HepG2 (cell line): ENCODE data around the gene CLIP2. TPM values are rescaled to one million over a fixed set of nuclear protein-coding genes. Genes with fewer than 3 reads are reported as not detected.
A peak's percentile ranks its signal among the peaks of the same experiment; 100 is the strongest.

Experiments used
- CBX5 ChIP-seq: sonication (generic); formaldehyde crosslinking; IDR thresholded peaks from 2 replicates; pipeline ENCODE4 v1.4.0; 2020; ENCODE audit warnings: missing genetic modification reagents, borderline replicate concordance
- HOXA3 ChIP-seq: sonication (generic); formaldehyde crosslinking; IDR thresholded peaks from 2 replicates; pipeline ENCODE4 v1.5.0; 2020; ENCODE audit warnings: missing genetic modification reagents
- MLLT10 ChIP-seq: sonication (generic); formaldehyde crosslinking; IDR thresholded peaks from 2 replicates; pipeline ENCODE4 v1.4.0; 2020; ENCODE audit warnings: missing genetic modification reagents
- NR1H2 ChIP-seq: sonication (generic); formaldehyde crosslinking; IDR thresholded peaks from 2 replicates; pipeline ENCODE4 v1.8.1; 2022; ENCODE audit warnings: low read depth, missing genetic modification reagents, borderline replicate concordance
- SMARCC2 ChIP-seq: fragments of 450-650 bp; IDR thresholded peaks from 2 replicates; pipeline ENCODE4 v1.6.1; 2017; ENCODE audit warnings: antibody characterized with exemption, mild to moderate bottlenecking
- SOX13 ChIP-seq, 3 experiments: fragments of 450-650 bp in 1 of 3; sonication (generic) in 1 of 3; formaldehyde crosslinking in 1 of 3; IDR thresholded peaks in 2 of 3; conservative IDR thresholded peaks in 1 of 3; 2 replicates each; pipeline versions ENCODE4 v1.5.0 to v1.6.1; 2016 to 2020; ENCODE audit warnings: antibody characterized with exemption in 1 of 3, mild to moderate bottlenecking in 1 of 3, missing compliant biosample characterization in 1 of 3, missing genetic modification reagents in 1 of 3, moderate library complexity in 1 of 3
- SRSF9 ChIP-seq: fragments of 200-400 bp; formaldehyde crosslinking; IDR thresholded peaks from 2 replicates; pipeline ENCODE4 v1.6.1; 2018; ENCODE audit warnings: borderline replicate concordance, mild to moderate bottlenecking, low read depth, low read length; ENCODE audit not compliant: insufficient read depth, poor library complexity, severe bottlenecking
- TCF7 ChIP-seq: sonication (generic); IDR thresholded peaks from 2 replicates; pipeline ENCODE4 v1.6.1; 2016; ENCODE audit warnings: antibody characterized with exemption, low read depth
- TOE1 ChIP-seq: sonication (generic); formaldehyde crosslinking; IDR thresholded peaks from 2 replicates; pipeline ENCODE4 v1.4.0; 2020; ENCODE audit warnings: mild to moderate bottlenecking, missing genetic modification reagents
- ZNF530 ChIP-seq: sonication (generic); formaldehyde crosslinking; IDR thresholded peaks from 2 replicates; pipeline ENCODE4 v1.5.0; 2020; ENCODE audit warnings: low read depth, mild to moderate bottlenecking, missing genetic modification reagents
- ZNF547 ChIP-seq: sonication (generic); formaldehyde crosslinking; IDR thresholded peaks from 2 replicates; pipeline ENCODE4 v1.5.1; 2020; ENCODE audit warnings: mild to moderate bottlenecking, missing genetic modification reagents
- ZNF776 ChIP-seq: sonication (generic); formaldehyde crosslinking; IDR thresholded peaks from 2 replicates; pipeline ENCODE4 v1.4.0; 2020; ENCODE audit warnings: mild to moderate bottlenecking, missing genetic modification reagents
- ZNF780A ChIP-seq: sonication (generic); formaldehyde crosslinking; IDR thresholded peaks from 2 replicates; pipeline ENCODE4 v1.8.0; 2022; ENCODE audit warnings: mild to moderate bottlenecking, missing genetic modification reagents, moderate library complexity
- ZNF792 ChIP-seq: IDR thresholded peaks from 2 replicates; pipeline ENCODE4 v1.6.1; 2016
- ZNF816 ChIP-seq: sonication (generic); formaldehyde crosslinking; IDR thresholded peaks from 2 replicates; pipeline ENCODE4 v1.8.0; 2022; ENCODE audit warnings: missing genetic modification reagents, mild to moderate bottlenecking, borderline replicate concordance
- ZNF841 ChIP-seq: sonication (generic); formaldehyde crosslinking; IDR thresholded peaks from 2 replicates; pipeline ENCODE4 v1.8.1; 2023; ENCODE audit warnings: missing genetic modification reagents, borderline replicate concordance
- polyA plus RNA-seq, 8 experiments: library from polyadenylated mRNA; depleted of rRNA in 3 of 8; stranded (reverse) in 7 of 8; unstranded in 1 of 8; fragments of >200 nt; fragmentation: Illumina TruSeq in 4 of 8; extraction: Trizol in 4 of 8; gene quantifications; 2 replicates each; pipeline versions ENCODE4 v1.2.1 to v1.2.3, GENCODE V29; 2011 to 2016; ENCODE audit warnings: low read depth in 4 of 8, missing spikeins in 1 of 8, mixed read lengths in 1 of 8; ENCODE audit not compliant: insufficient read depth in 1 of 8
- total RNA-seq, 5 experiments: library from RNA; depleted of rRNA; stranded (reverse); fragments of >200 nt; fragmentation: Illumina TruSeq; extraction: Trizol; gene quantifications; 2 replicates each; pipeline ENCODE4 v1.2.3, GENCODE V29; 2016; ENCODE audit warnings: low read depth in 1 of 5
- TF ChIP-seq, protein P1 (sequence below): sonication (generic); formaldehyde crosslinking; IDR thresholded peaks from 2 replicates; pipeline ENCODE4 v1.9.0; 2021; ENCODE audit warnings: missing genetic modification reagents, borderline replicate concordance
- TF ChIP-seq, protein P2 (sequence below): sonication (generic); formaldehyde crosslinking; IDR thresholded peaks from 2 replicates; pipeline ENCODE4 v1.5.0; 2020; ENCODE audit warnings: missing genetic modification reagents, mild to moderate bottlenecking, borderline replicate concordance
- TF ChIP-seq, protein P3 (sequence below): sonication (generic); formaldehyde crosslinking; IDR thresholded peaks from 2 replicates; pipeline ENCODE4 v1.8.0; 2022; ENCODE audit warnings: low read depth, missing genetic modification reagents
- TF ChIP-seq, protein P4 (sequence below): sonication (generic); formaldehyde crosslinking; IDR thresholded peaks from 2 replicates; pipeline ENCODE4 v1.5.1; 2020; ENCODE audit warnings: mild to moderate bottlenecking, missing genetic modification reagents, moderate library complexity
- TF ChIP-seq, protein P5 (sequence below): sonication (generic); formaldehyde crosslinking; IDR thresholded peaks from 2 replicates; pipeline ENCODE4 v1.4.0; 2020; ENCODE audit warnings: mild to moderate bottlenecking, missing genetic modification reagents

Gene CLIP2
- total and polyA plus RNA-seq, 2 of the 13 experiments (the other 11 are each of a cell fraction or from before 2014, with no cell fraction given), result 6.5 to 17.4 TPM

DNA sequence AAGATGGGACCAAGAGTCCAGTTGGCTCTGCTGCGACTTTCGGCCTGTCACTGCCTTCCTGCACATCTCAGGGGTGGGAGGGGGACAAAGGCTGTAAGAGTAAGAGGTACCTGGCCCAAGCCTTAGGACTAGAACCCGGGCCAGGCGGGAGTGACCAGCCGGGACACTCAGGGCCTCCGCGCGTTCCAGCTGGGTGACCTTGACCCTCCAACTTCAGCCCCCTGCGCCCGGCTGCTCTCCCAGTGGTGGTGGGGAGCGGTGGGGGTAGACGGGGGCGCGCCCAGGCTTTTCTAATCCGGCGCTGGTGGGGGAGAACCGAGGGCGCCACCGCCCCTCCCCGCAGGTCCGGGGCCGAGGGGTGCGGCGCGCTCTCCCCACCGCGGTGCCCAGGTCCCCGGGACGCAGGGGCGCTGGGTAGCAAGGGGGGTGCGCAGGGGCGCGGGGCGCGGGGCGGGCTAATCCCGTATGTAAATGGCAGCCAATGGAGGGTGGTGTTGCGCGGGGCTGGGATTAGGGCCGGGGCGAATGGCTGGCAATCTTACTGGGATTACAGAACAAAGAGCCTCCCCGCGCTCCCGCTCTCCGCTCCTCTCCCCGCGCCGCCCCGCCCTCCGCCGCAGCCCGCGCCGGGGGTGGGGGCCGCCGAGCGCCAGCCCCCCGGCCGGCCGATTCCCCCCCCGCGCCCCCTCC, 164.3 kb downstream of the CLIP2 start, which contains the start of gene GTF2IRD1 (continued):
- TF ChIP-seq SOX13 (IDR thresholded peaks at IDR 0.05) (no peak), SOX13 (CRISPR knock-in tag; conservative IDR thresholded peaks at IDR 0.05 in 1 of 2, IDR thresholded peaks at IDR 0.05 in 1 of 2) (no peak), SMARCC2 (no peak), MLLT10 (CRISPR knock-in tag) (no peak), TOE1 (CRISPR knock-in tag) (no peak), SRSF9 (no peak), ZNF776 (CRISPR knock-in tag) (no peak), HOXA3 (CRISPR knock-in tag) (no peak), CBX5 (CRISPR knock-in tag) (no peak), ZNF816 (no peak), TCF7 (peak; percentile 39; the same call in 1 of the 2 replicates), ZNF547 (CRISPR knock-in tag) (no peak), NR1H2 (CRISPR knock-in tag) (no peak), ZNF530 (CRISPR knock-in tag) (no peak), ZNF792 (CRISPR knock-in tag) (no peak), ZNF780A (no peak), ZNF841 (CRISPR knock-in tag) (no peak)
- TF ChIP-seq, protein P1, sequence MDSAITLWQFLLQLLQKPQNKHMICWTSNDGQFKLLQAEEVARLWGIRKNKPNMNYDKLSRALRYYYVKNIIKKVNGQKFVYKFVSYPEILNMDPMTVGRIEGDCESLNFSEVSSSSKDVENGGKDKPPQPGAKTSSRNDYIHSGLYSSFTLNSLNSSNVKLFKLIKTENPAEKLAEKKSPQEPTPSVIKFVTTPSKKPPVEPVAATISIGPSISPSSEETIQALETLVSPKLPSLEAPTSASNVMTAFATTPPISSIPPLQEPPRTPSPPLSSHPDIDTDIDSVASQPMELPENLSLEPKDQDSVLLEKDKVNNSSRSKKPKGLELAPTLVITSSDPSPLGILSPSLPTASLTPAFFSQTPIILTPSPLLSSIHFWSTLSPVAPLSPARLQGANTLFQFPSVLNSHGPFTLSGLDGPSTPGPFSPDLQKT (CRISPR knock-in tag), result no peak
- TF ChIP-seq, protein P2, sequence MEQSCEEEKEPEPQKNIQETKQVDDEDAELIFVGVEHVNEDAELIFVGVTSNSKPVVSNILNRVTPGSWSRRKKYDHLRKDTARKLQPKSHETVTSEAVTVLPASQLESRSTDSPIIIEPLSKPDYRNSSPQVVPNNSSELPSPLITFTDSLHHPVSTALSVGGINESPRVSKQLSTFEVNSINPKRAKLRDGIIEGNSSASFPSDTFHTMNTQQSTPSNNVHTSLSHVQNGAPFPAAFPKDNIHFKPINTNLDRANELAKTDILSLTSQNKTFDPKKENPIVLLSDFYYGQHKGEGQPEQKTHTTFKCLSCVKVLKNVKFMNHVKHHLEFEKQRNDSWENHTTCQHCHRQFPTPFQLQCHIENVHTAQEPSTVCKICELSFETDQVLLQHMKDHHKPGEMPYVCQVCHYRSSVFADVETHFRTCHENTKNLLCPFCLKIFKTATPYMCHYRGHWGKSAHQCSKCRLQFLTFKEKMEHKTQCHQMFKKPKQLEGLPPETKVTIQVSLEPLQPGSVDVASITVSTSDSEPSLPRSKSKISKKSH, result no peak
- TF ChIP-seq, protein P3, sequence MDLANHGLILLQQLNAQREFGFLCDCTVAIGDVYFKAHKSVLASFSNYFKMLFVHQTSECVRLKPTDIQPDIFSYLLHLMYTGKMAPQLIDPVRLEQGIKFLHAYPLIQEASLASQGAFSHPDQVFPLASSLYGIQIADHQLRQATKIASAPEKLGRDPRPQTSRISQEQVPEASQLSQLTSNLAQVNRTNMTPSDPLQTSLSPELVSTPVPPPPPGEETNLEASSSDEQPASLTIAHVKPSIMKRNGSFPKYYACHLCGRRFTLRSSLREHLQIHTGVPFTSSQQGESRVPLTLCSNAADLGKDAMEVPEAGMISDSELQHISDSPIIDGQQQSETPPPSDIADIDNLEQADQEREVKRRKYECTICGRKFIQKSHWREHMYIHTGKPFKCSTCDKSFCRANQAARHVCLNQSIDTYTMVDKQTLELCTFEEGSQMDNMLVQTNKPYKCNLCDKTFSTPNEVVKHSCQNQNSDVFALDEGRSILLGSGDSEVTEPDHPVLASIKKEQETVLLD, result no peak
- TF ChIP-seq, protein P4, sequence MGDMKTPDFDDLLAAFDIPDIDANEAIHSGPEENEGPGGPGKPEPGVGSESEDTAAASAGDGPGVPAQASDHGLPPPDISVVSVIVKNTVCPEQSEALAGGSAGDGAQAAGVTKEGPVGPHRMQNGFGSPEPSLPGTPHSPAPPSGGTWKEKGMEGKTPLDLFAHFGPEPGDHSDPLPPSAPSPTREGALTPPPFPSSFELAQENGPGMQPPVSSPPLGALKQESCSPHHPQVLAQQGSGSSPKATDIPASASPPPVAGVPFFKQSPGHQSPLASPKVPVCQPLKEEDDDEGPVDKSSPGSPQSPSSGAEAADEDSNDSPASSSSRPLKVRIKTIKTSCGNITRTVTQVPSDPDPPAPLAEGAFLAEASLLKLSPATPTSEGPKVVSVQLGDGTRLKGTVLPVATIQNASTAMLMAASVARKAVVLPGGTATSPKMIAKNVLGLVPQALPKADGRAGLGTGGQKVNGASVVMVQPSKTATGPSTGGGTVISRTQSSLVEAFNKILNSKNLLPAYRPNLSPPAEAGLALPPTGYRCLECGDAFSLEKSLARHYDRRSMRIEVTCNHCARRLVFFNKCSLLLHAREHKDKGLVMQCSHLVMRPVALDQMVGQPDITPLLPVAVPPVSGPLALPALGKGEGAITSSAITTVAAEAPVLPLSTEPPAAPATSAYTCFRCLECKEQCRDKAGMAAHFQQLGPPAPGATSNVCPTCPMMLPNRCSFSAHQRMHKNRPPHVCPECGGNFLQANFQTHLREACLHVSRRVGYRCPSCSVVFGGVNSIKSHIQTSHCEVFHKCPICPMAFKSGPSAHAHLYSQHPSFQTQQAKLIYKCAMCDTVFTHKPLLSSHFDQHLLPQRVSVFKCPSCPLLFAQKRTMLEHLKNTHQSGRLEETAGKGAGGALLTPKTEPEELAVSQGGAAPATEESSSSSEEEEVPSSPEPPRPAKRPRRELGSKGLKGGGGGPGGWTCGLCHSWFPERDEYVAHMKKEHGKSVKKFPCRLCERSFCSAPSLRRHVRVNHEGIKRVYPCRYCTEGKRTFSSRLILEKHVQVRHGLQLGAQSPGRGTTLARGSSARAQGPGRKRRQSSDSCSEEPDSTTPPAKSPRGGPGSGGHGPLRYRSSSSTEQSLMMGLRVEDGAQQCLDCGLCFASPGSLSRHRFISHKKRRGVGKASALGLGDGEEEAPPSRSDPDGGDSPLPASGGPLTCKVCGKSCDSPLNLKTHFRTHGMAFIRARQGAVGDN (CRISPR knock-in tag), result peak; percentile 59; the same call in 1 of the 2 replicates
- TF ChIP-seq, protein P5, sequence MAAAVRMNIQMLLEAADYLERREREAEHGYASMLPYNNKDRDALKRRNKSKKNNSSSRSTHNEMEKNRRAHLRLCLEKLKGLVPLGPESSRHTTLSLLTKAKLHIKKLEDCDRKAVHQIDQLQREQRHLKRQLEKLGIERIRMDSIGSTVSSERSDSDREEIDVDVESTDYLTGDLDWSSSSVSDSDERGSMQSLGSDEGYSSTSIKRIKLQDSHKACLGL (CRISPR knock-in tag), result no peak
